Stomach (tissue), 4 donors: ENCODE data around the gene ART3.

Experiments
- CTCF ChIP-seq, 7 experiments: fragments of 450-650 bp in 4 of 7; fragments of 200-600 bp in 3 of 7; sonication (generic) in 3 of 7; IDR thresholded peaks; one replicate each; pipeline ENCODE4 v1.5.1; 2016 to 2019; ENCODE audit warnings: antibody characterized with exemption in 7 of 7, control low read depth in 2 of 7, mild to moderate bottlenecking in 1 of 7
- POLR2A ChIP-seq, 4 donors: fragments of 450-650 bp; IDR thresholded peaks; one replicate each; pipeline ENCODE4 v1.6.1; 2016; ENCODE audit warnings: antibody characterized with exemption in 4 of 4, control low read depth in 2 of 4, mild to moderate bottlenecking in 1 of 4, moderate library complexity in 1 of 4

DNA sequence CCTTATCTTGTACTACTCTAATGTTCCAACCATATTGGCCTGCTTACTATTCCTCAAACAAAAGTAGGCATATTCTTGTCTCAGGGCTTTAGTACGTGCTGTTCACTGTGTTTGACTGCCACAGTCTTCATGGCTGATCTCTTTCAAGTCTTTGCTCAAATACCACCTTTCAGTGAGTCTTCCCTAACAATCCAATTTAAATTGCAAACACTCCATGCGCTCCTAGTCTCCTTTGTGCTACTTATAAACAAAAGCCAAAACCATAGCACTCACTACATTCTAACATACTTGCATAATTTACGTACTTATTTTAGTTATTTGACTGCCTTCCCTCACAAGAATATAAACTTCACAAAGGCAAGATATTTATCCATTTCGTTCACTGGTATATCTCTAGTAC lies 1.7 kb upstream of the ART3 start:
- TF ChIP-seq CTCF (IDR thresholded peaks at IDR 0.05) (no peak), POLR2A (IDR thresholded peaks at IDR 0.05) (no peak)
